Vagina (tissue), 2 donors: ENCODE data around the gene EPHB1.

Source experiments
- POLR2A ChIP-seq, 2 donors: fragments of 450-650 bp; IDR thresholded peaks; one replicate each; pipeline ENCODE4 v1.6.1; 2017; ENCODE audit warnings: antibody characterized with exemption in 2 of 2, mild to moderate bottlenecking in 2 of 2, moderate library complexity in 2 of 2
- POLR2AphosphoS5 ChIP-seq, 2 donors: sonication (generic); formaldehyde crosslinking; IDR thresholded peaks; one replicate each; pipeline ENCODE4 v1.9.0; 2017; ENCODE audit warnings: antibody characterized with exemption in 2 of 2, mild to moderate bottlenecking in 2 of 2, low read depth in 1 of 2; ENCODE audit not compliant: insufficient read depth in 1 of 2
- TF ChIP-seq, protein P1 (sequence below), 3 experiments: fragments of 450-650 bp in 2 of 3; fragments of 200-600 bp in 1 of 3; sonication (generic) in 1 of 3; IDR thresholded peaks; one replicate each; pipeline ENCODE4 v1.5.1; 2017 to 2019; ENCODE audit warnings: antibody characterized with exemption in 3 of 3, mild to moderate bottlenecking in 2 of 3, moderate library complexity in 2 of 3

DNA sequence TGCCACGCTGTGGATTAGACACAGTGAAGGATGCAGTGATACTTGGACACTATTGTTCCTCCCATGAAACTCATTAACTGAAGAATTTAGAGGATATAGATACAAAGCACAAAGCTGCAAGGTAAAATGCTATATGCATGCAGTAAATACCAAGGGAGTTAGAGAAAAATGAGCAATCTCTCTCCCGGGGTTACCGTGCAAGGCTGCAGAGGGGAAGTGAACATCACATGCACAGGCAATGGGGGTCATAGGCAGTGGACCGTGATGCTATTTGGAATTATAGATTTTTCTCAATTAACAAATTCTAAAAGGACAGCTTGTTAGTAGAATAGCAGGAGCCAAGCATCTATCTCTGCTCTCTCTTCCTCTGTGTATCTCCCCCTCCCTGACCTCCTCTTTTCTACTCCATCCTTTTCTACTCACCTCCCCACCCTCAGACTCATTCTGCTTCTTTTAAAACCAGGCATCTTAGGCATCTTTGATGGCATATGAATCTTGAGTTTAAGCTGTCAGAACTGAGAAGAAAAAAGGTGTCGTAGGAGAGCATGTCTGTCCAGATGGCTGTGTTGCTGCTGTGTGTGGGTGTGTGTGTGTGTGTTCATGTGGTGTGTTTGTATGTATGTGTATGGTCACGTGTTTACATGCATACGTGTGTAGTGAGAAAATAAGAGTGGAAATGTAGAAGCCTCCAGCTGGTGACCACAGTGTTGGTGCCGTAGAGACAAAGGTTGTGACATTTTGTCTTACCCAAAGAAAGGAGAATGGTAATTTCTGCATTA, 339.0 kb downstream of the EPHB1 start:
- TF ChIP-seq, protein P1, sequence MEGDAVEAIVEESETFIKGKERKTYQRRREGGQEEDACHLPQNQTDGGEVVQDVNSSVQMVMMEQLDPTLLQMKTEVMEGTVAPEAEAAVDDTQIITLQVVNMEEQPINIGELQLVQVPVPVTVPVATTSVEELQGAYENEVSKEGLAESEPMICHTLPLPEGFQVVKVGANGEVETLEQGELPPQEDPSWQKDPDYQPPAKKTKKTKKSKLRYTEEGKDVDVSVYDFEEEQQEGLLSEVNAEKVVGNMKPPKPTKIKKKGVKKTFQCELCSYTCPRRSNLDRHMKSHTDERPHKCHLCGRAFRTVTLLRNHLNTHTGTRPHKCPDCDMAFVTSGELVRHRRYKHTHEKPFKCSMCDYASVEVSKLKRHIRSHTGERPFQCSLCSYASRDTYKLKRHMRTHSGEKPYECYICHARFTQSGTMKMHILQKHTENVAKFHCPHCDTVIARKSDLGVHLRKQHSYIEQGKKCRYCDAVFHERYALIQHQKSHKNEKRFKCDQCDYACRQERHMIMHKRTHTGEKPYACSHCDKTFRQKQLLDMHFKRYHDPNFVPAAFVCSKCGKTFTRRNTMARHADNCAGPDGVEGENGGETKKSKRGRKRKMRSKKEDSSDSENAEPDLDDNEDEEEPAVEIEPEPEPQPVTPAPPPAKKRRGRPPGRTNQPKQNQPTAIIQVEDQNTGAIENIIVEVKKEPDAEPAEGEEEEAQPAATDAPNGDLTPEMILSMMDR (IDR thresholded peaks at IDR 0.05) = no peak
- TF ChIP-seq POLR2A (IDR thresholded peaks at IDR 0.05) (no peak), POLR2AphosphoS5 (IDR thresholded peaks at IDR 0.05; ENCODE audit: insufficient read depth in 1 of 2, low read depth in 1 of 2) (no peak)
